Loucy (cell line): Measurements from ENCODE around the gene LGALS9C.
"Not testable (repeated sequence)": the region's sequence is repeated elsewhere in the genome, so short reads cannot be mapped to it uniquely, and the experiment has no call there.

ENCODE experiments used
- EZH2phosphoT487 ChIP-seq: fragments of 200-600 bp; IDR thresholded peaks from 2 replicates; pipeline ENCODE4 v1.6.1; 2018; ENCODE audit warnings: antibody characterized with exemption, mild to moderate bottlenecking, moderate library complexity, borderline replicate concordance
- TF ChIP-seq, protein P1 (sequence below): fragments of 200-600 bp; sonication (generic); conservative IDR thresholded peaks from 2 replicates; pipeline ENCODE4 v1.5.1; 2014; ENCODE audit warnings: mild to moderate bottlenecking, antibody characterized with exemption, low read length

DNA sequence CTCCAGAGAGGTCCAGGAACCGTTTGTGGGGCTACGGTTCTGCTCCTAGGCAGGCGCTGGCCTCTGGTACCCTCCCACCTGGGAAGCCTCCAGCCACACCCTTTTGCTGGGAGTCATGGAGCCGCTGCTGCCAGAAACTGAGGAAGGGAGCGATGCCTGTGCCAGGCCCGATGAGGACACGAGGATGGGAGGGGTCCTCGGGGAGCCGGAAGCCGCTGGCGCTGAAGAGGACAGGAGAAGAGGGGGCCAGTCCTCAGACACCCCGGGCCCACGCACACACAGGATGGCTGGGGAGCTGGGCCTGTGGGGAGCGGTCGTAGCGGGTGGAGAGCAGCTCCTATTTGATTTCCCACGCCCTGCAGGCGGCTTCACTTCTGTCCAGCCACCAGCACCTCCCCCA, 24.2 kb downstream of the LGALS9C start:
- TF ChIP-seq, protein P1, sequence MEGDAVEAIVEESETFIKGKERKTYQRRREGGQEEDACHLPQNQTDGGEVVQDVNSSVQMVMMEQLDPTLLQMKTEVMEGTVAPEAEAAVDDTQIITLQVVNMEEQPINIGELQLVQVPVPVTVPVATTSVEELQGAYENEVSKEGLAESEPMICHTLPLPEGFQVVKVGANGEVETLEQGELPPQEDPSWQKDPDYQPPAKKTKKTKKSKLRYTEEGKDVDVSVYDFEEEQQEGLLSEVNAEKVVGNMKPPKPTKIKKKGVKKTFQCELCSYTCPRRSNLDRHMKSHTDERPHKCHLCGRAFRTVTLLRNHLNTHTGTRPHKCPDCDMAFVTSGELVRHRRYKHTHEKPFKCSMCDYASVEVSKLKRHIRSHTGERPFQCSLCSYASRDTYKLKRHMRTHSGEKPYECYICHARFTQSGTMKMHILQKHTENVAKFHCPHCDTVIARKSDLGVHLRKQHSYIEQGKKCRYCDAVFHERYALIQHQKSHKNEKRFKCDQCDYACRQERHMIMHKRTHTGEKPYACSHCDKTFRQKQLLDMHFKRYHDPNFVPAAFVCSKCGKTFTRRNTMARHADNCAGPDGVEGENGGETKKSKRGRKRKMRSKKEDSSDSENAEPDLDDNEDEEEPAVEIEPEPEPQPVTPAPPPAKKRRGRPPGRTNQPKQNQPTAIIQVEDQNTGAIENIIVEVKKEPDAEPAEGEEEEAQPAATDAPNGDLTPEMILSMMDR: not testable (repeated sequence)
- TF ChIP-seq EZH2phosphoT487: not testable (repeated sequence)
